ENCODE results near the gene AGFG2. TPM values are rescaled to one million over a fixed set of nuclear protein-coding genes. Genes with fewer than 3 reads are reported as not detected.

Gene AGFG2
- total RNA-seq, 1 donor from 2014 or later = 13.3 TPM

GRCh38 chr7:100576384-100576993, 37.5 kb downstream of the AGFG2 start:
- Mint-ChIP-seq H3K9me3 (no peaks in the 10 kb centered on the region), H3K36me3 (ENCODE audit: low read depth) (no peaks in the 10 kb centered on the region), H3K4me1 (peaks cover 5% of the 10 kb centered on the region), H3K27ac (ENCODE audit: unreplicated experiment) (no peak overlapping the region), H3K4me3 (no peak overlapping the region), H3K27me3 (ENCODE audit: low read depth) (peaks cover 5% of the 10 kb centered on the region)
- no peak for DNase-seq (ENCODE audit: low read depth, low spot score)
- no peak for TF ChIP-seq CTCF (conservative IDR thresholded peaks at IDR 0.05)

GRCh38 chr7:100577103-100577502, 38.1 kb downstream of the AGFG2 start:
- Mint-ChIP-seq H3K4me3 (no peak overlapping the region), H3K4me1 (peaks cover 1% of the 10 kb centered on the region), H3K27ac (ENCODE audit: unreplicated experiment) (no peak overlapping the region), H3K9me3 (no peaks in the 10 kb centered on the region), H3K27me3 (ENCODE audit: low read depth) (peaks cover under 1% of the 10 kb centered on the region), H3K36me3 (ENCODE audit: low read depth) (no peaks in the 10 kb centered on the region)
- no peak for TF ChIP-seq CTCF (conservative IDR thresholded peaks at IDR 0.05)
- DNase-seq (ENCODE audit: low read depth, low spot score) = no peak

- DNase-seq (ENCODE audit: low read depth, low spot score) = no peak
- H3K4me1 Mint-ChIP-seq = no peaks in the 10 kb centered on the region
- no peaks in the 10 kb centered on the region for H3K9me3 Mint-ChIP-seq
- no peaks in the 10 kb centered on the region for H3K27me3 Mint-ChIP-seq (ENCODE audit: low read depth)
- no peak overlapping the region for H3K27ac Mint-ChIP-seq (ENCODE audit: unreplicated experiment)
- no peaks in the 10 kb centered on the region for H3K36me3 Mint-ChIP-seq (ENCODE audit: low read depth)
- TF ChIP-seq CTCF (conservative IDR thresholded peaks at IDR 0.05) = no peak
- H3K4me3 Mint-ChIP-seq = no peak overlapping the region
Observed at GRCh38 chr7:100577507-100577906, 38.5 kb downstream of the AGFG2 start.

GRCh38 chr7:100578246-100579183, 39.5 kb downstream of the AGFG2 start:
- H3K27me3 Mint-ChIP-seq (ENCODE audit: low read depth) = no peaks in the 10 kb centered on the region
- no peak for TF ChIP-seq CTCF (conservative IDR thresholded peaks at IDR 0.05)
- no peaks in the 10 kb centered on the region for H3K36me3 Mint-ChIP-seq (ENCODE audit: low read depth)
- no peak overlapping the region for H3K27ac Mint-ChIP-seq (ENCODE audit: unreplicated experiment)
- no peak for DNase-seq (ENCODE audit: low read depth, low spot score)
- peak overlapping the region; percentile 12 for H3K4me3 Mint-ChIP-seq
- H3K9me3 Mint-ChIP-seq = no peaks in the 10 kb centered on the region
- peaks cover 4% of the 10 kb centered on the region for H3K4me1 Mint-ChIP-seq

- no peak for TF ChIP-seq CTCF (conservative IDR thresholded peaks at IDR 0.05)
- Mint-ChIP-seq H3K27me3 (ENCODE audit: low read depth) (no peaks in the 10 kb centered on the region), H3K36me3 (ENCODE audit: low read depth) (no peaks in the 10 kb centered on the region), H3K4me3 (no peak overlapping the region), H3K4me1 (peaks cover 24% of the 10 kb centered on the region), H3K9me3 (no peaks in the 10 kb centered on the region), H3K27ac (ENCODE audit: unreplicated experiment) (no peak overlapping the region)
- DNase-seq (ENCODE audit: low read depth, low spot score) = no peak
Observed at GRCh38 chr7:100580466-100581283, 41.7 kb downstream of the AGFG2 start.

All from neural crest cell (in vitro differentiated cells).